ENCODE results near the gene E2F2. TPM values are rescaled to one million over a fixed set of nuclear protein-coding genes. Genes with fewer than 3 reads are reported as not detected.
A peak's percentile ranks its signal among the peaks of the same experiment; 100 is the strongest.

The E2F2 gene
- total RNA-seq, 1 experiment from 2014 or later: 46.1 TPM

DNA sequence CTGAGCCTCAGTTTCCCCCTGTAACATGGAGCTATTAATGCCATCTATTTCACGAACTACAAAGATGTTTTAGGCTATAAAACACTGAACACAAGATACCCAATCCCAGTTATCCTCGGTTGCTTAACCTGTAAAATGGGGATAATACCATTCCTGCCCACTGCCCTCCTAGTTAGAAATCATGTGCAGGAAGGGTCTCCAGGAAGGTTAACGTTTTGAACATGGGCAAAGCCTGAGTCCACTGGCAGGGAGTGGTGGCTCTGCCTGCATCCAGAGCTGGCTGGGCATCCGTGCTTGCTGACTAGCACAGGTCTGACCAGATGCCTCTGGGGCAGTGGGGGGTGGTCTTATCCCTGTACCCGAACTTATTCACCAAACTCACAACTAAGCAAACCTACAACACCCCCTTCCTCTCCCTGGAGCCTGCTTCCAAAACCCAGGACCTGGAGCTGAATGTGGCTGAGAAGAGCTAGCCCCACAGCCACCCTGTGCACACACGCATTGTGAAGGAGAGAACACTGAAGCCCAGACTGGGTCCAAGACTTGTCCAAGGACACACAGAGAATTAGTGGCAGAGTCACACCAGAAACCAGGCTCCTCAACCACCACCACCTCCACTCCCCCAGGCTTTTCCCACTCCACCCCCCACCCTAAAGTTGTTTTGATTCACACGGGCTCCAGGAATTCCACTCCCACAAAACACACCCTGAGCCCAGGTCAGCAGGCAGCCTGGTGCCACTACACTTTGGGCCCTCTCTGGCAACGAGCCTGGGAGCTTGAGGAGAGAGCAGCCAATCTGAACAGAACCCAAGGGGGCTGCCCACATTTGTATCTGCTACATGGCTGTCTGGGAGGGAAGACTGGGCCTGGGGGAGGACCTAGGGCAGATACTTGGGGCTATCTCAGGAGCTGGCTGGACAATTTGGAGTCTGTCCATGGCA lies 1.6 kb downstream of the E2F2 start:
- Histone ChIP-seq H3K27ac (ENCODE audit: low read depth, low read length, poor library complexity, severe bottlenecking) (peak overlapping the region; percentile 93), H3K27me3 (replicated peaks; ENCODE audit: insufficient read depth, low read depth, low read length, poor library complexity) (no peaks in the 10 kb centered on the region), H3K9me3 (ENCODE audit: low read depth, low read length, poor library complexity, severe bottlenecking) (no peaks in the 10 kb centered on the region), H3K4me3 (ENCODE audit: low read depth, low read length, poor library complexity, severe bottlenecking) (peak overlapping the region; percentile 84), H3K36me3 (ENCODE audit: insufficient read depth, low read length, poor library complexity, severe bottlenecking) (peaks cover 2% of the 10 kb centered on the region), H3K4me1 (ENCODE audit: insufficient read depth, low read length, poor library complexity, severe bottlenecking) (peaks cover 46% of the 10 kb centered on the region)
- CTCF ChIA-PET: interaction anchor here (0.6 to 2.7 kb wide), 3 partner anchors 10 to 361 kb away, joined by 5 to 12 read pairs (median 10); partner anchors contain the start of gene LUZP1
- TF ChIP-seq CTCF (conservative IDR thresholded peaks at IDR 0.05; ENCODE audit: low read depth, low read length) (no peak), EZH2 (IDR thresholded peaks at IDR 0.05; ENCODE audit: borderline replicate concordance, low read depth, low read length, poor library complexity, severe bottlenecking) (no peak)
- BruUV-seq (replicated peaks): TSS peak; percentile 52
- intact Hi-C loops (cut with micrococcal nuclease; ENCODE audit: unreplicated experiment): loop anchor here (10.0 kb wide), 1 partner anchor 435 kb away; no protein-coding TSS in a partner anchor
- POLR2A ChIA-PET (ENCODE audit: low non-redundant PET): interaction anchor here (0.6 kb wide), 1 partner anchor 883 kb away, joined by 11 read pairs; no protein-coding TSS in a partner anchor
- no peak for DNase-seq (ENCODE audit: low spot score)

DNA sequence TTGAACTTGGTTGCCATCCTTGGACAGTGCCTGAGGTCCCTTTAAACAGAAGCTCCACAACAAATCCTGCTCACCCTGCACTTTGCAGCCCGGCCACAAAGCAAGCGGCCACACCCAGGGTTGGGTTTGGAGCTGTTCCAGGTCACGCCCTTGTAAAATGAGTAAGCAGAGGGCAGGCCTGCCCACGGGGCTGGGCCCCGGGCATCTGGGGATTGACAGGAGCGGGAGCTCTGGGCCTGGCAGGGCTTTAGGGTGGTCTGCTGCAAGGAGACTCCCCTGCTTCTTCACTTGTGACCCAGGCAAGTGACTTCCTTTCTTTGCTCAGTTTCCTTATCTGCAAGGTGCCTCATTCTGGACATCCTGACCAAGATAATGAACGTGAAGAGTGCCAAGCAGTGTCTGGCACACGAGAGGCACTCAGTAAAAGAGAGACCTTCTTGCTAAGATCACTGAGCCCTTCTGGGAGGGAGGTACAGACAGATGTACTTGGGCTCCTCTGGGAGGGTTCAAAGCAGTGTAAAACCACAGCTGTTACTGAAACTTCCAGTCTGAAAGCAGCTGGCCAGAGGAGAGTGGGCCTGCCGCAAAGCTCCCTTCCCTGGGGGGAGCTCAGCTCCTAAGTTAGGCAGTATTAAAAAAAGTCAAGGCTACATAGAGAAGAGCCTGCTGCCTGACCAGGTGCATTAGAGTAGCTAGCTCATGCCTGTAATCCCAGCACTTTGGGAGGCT lies 2.6 kb downstream of the E2F2 start:
- H3K36me3 ChIP-seq (ENCODE audit: insufficient read depth, low read length, poor library complexity, severe bottlenecking): peaks cover 9% of the 10 kb centered on the region
- BruUV-seq (replicated peaks): no TSS peak
- POLR2A ChIA-PET (ENCODE audit: low non-redundant PET): no interaction called here
- H3K4me3 ChIP-seq (ENCODE audit: low read depth, low read length, poor library complexity, severe bottlenecking): peak overlapping the region; percentile 84
- peak; percentile 87 for DNase-seq (ENCODE audit: low spot score)
- H3K27ac ChIP-seq (ENCODE audit: low read depth, low read length, poor library complexity, severe bottlenecking): peak overlapping the region; percentile 93
- CTCF ChIA-PET: interaction anchor here (0.5 to 2.7 kb wide), 3 partner anchors 11 to 479 kb away, joined by 3 to 12 read pairs (median 10); no protein-coding TSS in a partner anchor
- intact Hi-C loops (cut with micrococcal nuclease; ENCODE audit: unreplicated experiment): no loop called here
- no peaks in the 10 kb centered on the region for H3K27me3 ChIP-seq (replicated peaks; ENCODE audit: insufficient read depth, low read depth, low read length, poor library complexity)
- no peaks in the 10 kb centered on the region for H3K9me3 ChIP-seq (ENCODE audit: low read depth, low read length, poor library complexity, severe bottlenecking)
- TF ChIP-seq CTCF (conservative IDR thresholded peaks at IDR 0.05; ENCODE audit: low read depth, low read length) (no peak), EZH2 (IDR thresholded peaks at IDR 0.05; ENCODE audit: borderline replicate concordance, low read depth, low read length, poor library complexity, severe bottlenecking) (no peak)
- H3K4me1 ChIP-seq (ENCODE audit: insufficient read depth, low read length, poor library complexity, severe bottlenecking): peaks cover 50% of the 10 kb centered on the region

DNA sequence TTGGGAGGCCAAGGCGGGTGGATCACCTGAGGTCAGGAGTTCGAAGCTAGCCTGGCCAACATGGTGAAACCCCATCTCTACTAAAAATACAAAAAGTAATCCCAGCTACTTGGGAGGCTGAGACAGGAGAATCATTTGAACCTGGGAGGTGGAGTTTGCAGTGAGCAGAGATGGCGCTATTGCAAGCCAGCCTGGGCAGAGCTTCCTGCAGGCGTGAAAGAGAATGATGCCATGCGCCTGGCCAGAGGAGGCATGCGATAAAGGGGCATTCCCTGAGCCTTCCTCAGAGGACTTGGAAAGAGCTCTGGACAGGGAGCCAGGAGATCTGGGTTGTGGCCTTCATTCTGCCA lies 3.2 kb downstream of the E2F2 start:
- Histone ChIP-seq H3K36me3 (ENCODE audit: insufficient read depth, low read length, poor library complexity, severe bottlenecking) (peaks cover 9% of the 10 kb centered on the region), H3K27ac (ENCODE audit: low read depth, low read length, poor library complexity, severe bottlenecking) (no peak overlapping the region), H3K4me3 (ENCODE audit: low read depth, low read length, poor library complexity, severe bottlenecking) (no peak overlapping the region), H3K9me3 (ENCODE audit: low read depth, low read length, poor library complexity, severe bottlenecking) (no peaks in the 10 kb centered on the region), H3K27me3 (replicated peaks; ENCODE audit: insufficient read depth, low read depth, low read length, poor library complexity) (no peaks in the 10 kb centered on the region), H3K4me1 (ENCODE audit: insufficient read depth, low read length, poor library complexity, severe bottlenecking) (peaks cover 50% of the 10 kb centered on the region)
- DNase-seq (ENCODE audit: low spot score): no peak
- intact Hi-C loops (cut with micrococcal nuclease; ENCODE audit: unreplicated experiment): no loop called here
- no TSS peak for BruUV-seq (replicated peaks)
- CTCF ChIA-PET: interaction anchor here (2.2 to 2.7 kb wide), 2 partner anchors 12 to 31 kb away, joined by 10 to 12 read pairs; no protein-coding TSS in a partner anchor
- POLR2A ChIA-PET (ENCODE audit: low non-redundant PET): no interaction called here
- TF ChIP-seq CTCF (conservative IDR thresholded peaks at IDR 0.05; ENCODE audit: low read depth, low read length) (0 out of 2 replicates have a peak, but pooled peaks have one; percentile 27), EZH2 (IDR thresholded peaks at IDR 0.05; ENCODE audit: borderline replicate concordance, low read depth, low read length, poor library complexity, severe bottlenecking) (no peak)

All from A673 (cell line).